H9 (cell line): ENCODE measurements around the gene LRRK1. TPM values are rescaled to one million over a fixed set of nuclear protein-coding genes. Genes with fewer than 3 reads are reported as not detected.

Experiments
- DNase-seq: peaks from one replicate; pipeline ENCODE4 v3.0.0-alpha.2; 2017
- H2AFZ ChIP-seq: one replicate; pipeline ENCODE4 v1.6.1; 2013; ENCODE audit warnings: mild to moderate bottlenecking, low read length, control low read depth, moderate library complexity
- H2AK5ac ChIP-seq: 2 replicates; pipeline ENCODE4 v1.6.1; 2013; ENCODE audit warnings: low read length, control low read depth, mixed read lengths; ENCODE audit not compliant: insufficient read length
- H2BK120ac ChIP-seq: one replicate; pipeline ENCODE4 v1.6.1; 2013; ENCODE audit warnings: low read depth, mild to moderate bottlenecking, low read length, control low read depth, inconsistent platforms; ENCODE audit not compliant: poor library complexity, severe bottlenecking
- H2BK12ac ChIP-seq: 2 replicates; pipeline ENCODE4 v1.6.1; 2013; ENCODE audit warnings: low read length, control low read depth, mixed read lengths, low read depth; ENCODE audit not compliant: insufficient read length
- H2BK15ac ChIP-seq: 2 replicates; pipeline ENCODE4 v1.6.1; 2013; ENCODE audit warnings: low read depth, low read length, control low read depth
- H2BK20ac ChIP-seq: one replicate; pipeline ENCODE4 v1.6.1; 2013; ENCODE audit warnings: low read depth, mild to moderate bottlenecking, low read length, control low read depth, inconsistent platforms; ENCODE audit not compliant: poor library complexity, severe bottlenecking
- H2BK5ac ChIP-seq: 2 replicates; pipeline ENCODE4 v1.6.1; 2013; ENCODE audit warnings: low read length, control low read depth, mixed read lengths; ENCODE audit not compliant: insufficient read length
- H3K14ac ChIP-seq: 2 replicates; pipeline ENCODE4 v1.6.1; 2013; ENCODE audit warnings: low read length, control low read depth; ENCODE audit not compliant: insufficient read depth
- H3K18ac ChIP-seq: 2 replicates; pipeline ENCODE4 v1.6.1; 2013; ENCODE audit warnings: low read depth, mild to moderate bottlenecking, mixed read lengths, low read length, control low read depth; ENCODE audit not compliant: insufficient read length
- H3K23ac ChIP-seq: 2 replicates; pipeline ENCODE4 v1.6.1; 2013; ENCODE audit warnings: low read length, control low read depth, mixed read lengths, low read depth; ENCODE audit not compliant: insufficient read length
- H3K23me2 ChIP-seq: 2 replicates; pipeline ENCODE4 v1.6.1; 2013; ENCODE audit warnings: low read depth, mild to moderate bottlenecking, mixed read lengths, low read length, control low read depth; ENCODE audit not compliant: insufficient read length, poor library complexity, severe bottlenecking
- H3K27ac ChIP-seq: 2 replicates; pipeline ENCODE4 v1.5.1; 2013; ENCODE audit warnings: low read length, control low read depth, mixed read lengths, low read depth; ENCODE audit not compliant: insufficient read length
- H3K27me3 ChIP-seq: 2 replicates; pipeline ENCODE4 v1.6.1; 2013; ENCODE audit warnings: low read length, control low read depth, inconsistent platforms; ENCODE audit not compliant: insufficient read depth
- H3K4ac ChIP-seq: 2 replicates; pipeline ENCODE4 v1.6.1; 2013; ENCODE audit warnings: low read depth, mild to moderate bottlenecking, control low read depth, inconsistent platforms, low read length, moderate library complexity
- H3K4me1 ChIP-seq: 2 replicates; pipeline ENCODE4 v1.6.1; 2013; ENCODE audit warnings: low read length, control low read depth, inconsistent platforms; ENCODE audit not compliant: insufficient read depth
- H3K4me2 ChIP-seq: 2 replicates; pipeline ENCODE4 v1.6.1; 2013; ENCODE audit warnings: low read length, control low read depth, mixed read lengths; ENCODE audit not compliant: insufficient read length, insufficient read depth
- H3K56ac ChIP-seq: 2 replicates; pipeline ENCODE4 v1.6.1; 2013; ENCODE audit warnings: low read depth, mild to moderate bottlenecking, mixed read lengths, low read length, control low read depth; ENCODE audit not compliant: insufficient read length
- H3K79me1 ChIP-seq: 2 replicates; pipeline ENCODE4 v1.6.1; 2013; ENCODE audit warnings: low read depth, mild to moderate bottlenecking, moderate library complexity, low read length, control low read depth, inconsistent platforms; ENCODE audit not compliant: insufficient read depth, poor library complexity, severe bottlenecking
- H3K79me2 ChIP-seq: 2 replicates; pipeline ENCODE4 v1.6.1; 2013; ENCODE audit warnings: low read length, control low read depth, inconsistent platforms; ENCODE audit not compliant: insufficient read depth
- H3K9ac ChIP-seq: 2 replicates; pipeline ENCODE4 v1.6.1; 2013; ENCODE audit warnings: low read length, control low read depth, mixed read lengths; ENCODE audit not compliant: insufficient read length; ENCODE audit errors: extremely low read depth
- H3K9me3 ChIP-seq: one replicate; pipeline ENCODE4 v1.6.1; 2013; ENCODE audit warnings: low read depth, low read length, inconsistent platforms; ENCODE audit not compliant: control insufficient read depth
- H3T11ph ChIP-seq: one replicate; pipeline ENCODE4 v1.6.1; 2013; ENCODE audit warnings: mild to moderate bottlenecking, low read length, control low read depth, inconsistent platforms
- H4K20me1 ChIP-seq: one replicate; pipeline ENCODE4 v1.6.1; 2013; ENCODE audit not compliant: control insufficient read depth, insufficient read length, insufficient read depth
- H4K5ac ChIP-seq: 2 replicates; pipeline ENCODE4 v1.6.1; 2013; ENCODE audit warnings: low read depth, mild to moderate bottlenecking, mixed read lengths, low read length, control low read depth; ENCODE audit not compliant: insufficient read length
- H4K8ac ChIP-seq: replicated peaks from 2 replicates; pipeline ENCODE4 v1.6.1; 2013; ENCODE audit warnings: low read length, control low read depth, mixed read lengths, low read depth; ENCODE audit not compliant: insufficient read length
- H4K91ac ChIP-seq: 2 replicates; pipeline ENCODE4 v1.6.1; 2013; ENCODE audit warnings: low read depth, mild to moderate bottlenecking, moderate library complexity, mixed read lengths, low read length, control low read depth; ENCODE audit not compliant: insufficient read length
- H3K27ac Mint-ChIP-seq, 3 experiments: 2 replicates in 2 of 3; 3 replicates in 1 of 3; pipeline ENCODE4 v1.8.0; 2020 to 2021; ENCODE audit warnings: mixed read lengths in 3 of 3, mild to moderate bottlenecking in 1 of 3, moderate library complexity in 1 of 3
- H3K27me3 Mint-ChIP-seq: 2 replicates; pipeline ENCODE4 v1.8.0; 2021; ENCODE audit warnings: low read depth, mild to moderate bottlenecking, moderate library complexity, mixed read lengths
- H3K36me3 Mint-ChIP-seq, 3 experiments: 2 replicates in 2 of 3; 3 replicates in 1 of 3; pipeline ENCODE4 v1.8.0; 2020 to 2021; ENCODE audit warnings: low read depth in 3 of 3, mixed read lengths in 3 of 3; ENCODE audit not compliant: insufficient read depth in 1 of 3
- H3K4me1 Mint-ChIP-seq, 2 experiments: 2 replicates each; pipeline ENCODE4 v1.8.0; 2020; ENCODE audit warnings: mixed read lengths in 2 of 2
- H3K4me3 Mint-ChIP-seq, 2 experiments: 2 replicates in 1 of 2; 3 replicates in 1 of 2; pipeline ENCODE4 v1.8.0; 2020 to 2021; ENCODE audit warnings: mild to moderate bottlenecking in 2 of 2, mixed read lengths in 2 of 2, moderate library complexity in 1 of 2
- H3K9me3 Mint-ChIP-seq, 2 experiments: 2 replicates in 1 of 2; 3 replicates in 1 of 2; pipeline ENCODE4 v1.8.0; 2020; ENCODE audit warnings: mild to moderate bottlenecking in 2 of 2, mixed read lengths in 2 of 2, moderate library complexity in 1 of 2
- CTCF ChIP-seq: fragments of 200-600 bp; sonication (generic); conservative IDR thresholded peaks from 3 replicates; pipeline ENCODE4 v1.8.0; 2021; ENCODE audit warnings: antibody characterized with exemption, mild to moderate bottlenecking
- WGBS: extraction: QIAGEN DNeasy Blood & Tissue Kit; methylation state at CpG from one replicate; pipeline ENCODE4 v1.1.7; 2013; ENCODE audit warnings: missing lambda C conversion rate, low lambda C conversion rate, mixed read lengths; ENCODE audit not compliant: insufficient read length; ENCODE audit errors: extremely low coverage; 5-methylcytosine and 5-hydroxymethylcytosine counted together
- total RNA-seq: library from RNA; stranded (reverse); gene quantifications from 2 replicates; pipeline ENCODE4 v1.2.1, GENCODE V29; 2021

LRRK1 gene
- total RNA-seq, 1 experiment from 2014 or later = 4.0 TPM

GRCh38 chr15:101054116-101054515 is 135.0 kb downstream of the LRRK1 start:
- Mint-ChIP-seq H3K4me1 (peaks cover 6 to 16% of the 10 kb centered on the region in 2 experiments; a peak in 3 of 4 replicates), H3K4me3 (no peak overlapping the region), H3K36me3 (peaks cover 5 to 7% (median 7%) of the 10 kb centered on the region in 3 experiments; a peak in 6 of 7 replicates), H3K27me3 (peaks cover 21% of the 10 kb centered on the region), H3K27ac (peak overlapping the region in 2 of 3 experiments; percentile 30 to 79; a peak in 2 of 7 replicates), H3K9me3 (peaks cover 5 to 9% of the 10 kb centered on the region in 2 experiments; a peak in 4 of 5 replicates)
- no peak overlapping the region for H2AFZ ChIP-seq
- no peak overlapping the region for H4K5ac ChIP-seq
- no peak overlapping the region for H2AK5ac ChIP-seq
- H3K27me3 ChIP-seq = no peaks in the 10 kb centered on the region
- H2BK20ac ChIP-seq = no peak overlapping the region
- DNase-seq = no peak
- TF ChIP-seq CTCF = no peak
- H4K20me1 ChIP-seq = no peaks in the 10 kb centered on the region
- H3K18ac ChIP-seq = no peak overlapping the region
- no peak overlapping the region for H3K4me2 ChIP-seq
- no peak overlapping the region for H2BK5ac ChIP-seq
- no peak overlapping the region for H3K56ac ChIP-seq
- no peaks in the 10 kb centered on the region for H3K79me1 ChIP-seq
- no peak overlapping the region for H4K91ac ChIP-seq
- H3K23me2 ChIP-seq = no peaks in the 10 kb centered on the region
- no peak overlapping the region for H3K4ac ChIP-seq
- H3K23ac ChIP-seq = no peak overlapping the region
- no peaks in the 10 kb centered on the region for H3K9me3 ChIP-seq
- no peak overlapping the region for H3K27ac ChIP-seq
- H3K14ac ChIP-seq = no peak overlapping the region
- H4K8ac ChIP-seq = no peak overlapping the region
- H3K79me2 ChIP-seq = no peaks in the 10 kb centered on the region
- no peak overlapping the region for H2BK15ac ChIP-seq
- H3K9ac ChIP-seq = no peak overlapping the region
- no peaks in the 10 kb centered on the region for H3K4me1 ChIP-seq
- no peak overlapping the region for H2BK12ac ChIP-seq
- WGBS = no CpG with 5 or more reads among the region's 9 CpGs
- no peak overlapping the region for H3T11ph ChIP-seq
- H2BK120ac ChIP-seq = no peak overlapping the region
